HCT116 (cell line): ENCODE results near the gene TENM3. TPM values are rescaled to one million over a fixed set of nuclear protein-coding genes. Genes with fewer than 3 reads are reported as not detected.

ENCODE experiments used
- ATAC-seq: fragments of 200-7000 bp; cut with Tn5 transposase; 2 replicates; pipeline ENCODE4 v1.9.1; 2020; ENCODE audit warnings: mild to moderate bottlenecking, moderate library complexity
- BruUV-seq: library from RNA; stranded (reverse); fragments of 400-500 nt; replicated peaks from 2 replicates; lab custom pipeline; 2021; lab: Mats Ljungman, UMichigan
- CTCF ChIA-PET: fragments of 300-600 bp; sonication (Branson Sonifier 250); formaldehyde crosslinking; loops from one replicate; lab custom pipeline; 2021; ENCODE audit warnings: antibody characterized with exemption; lab: Charles Lee
- POLR2A ChIA-PET: fragments of 300-600, 350-600 bp; sonication (Branson Sonifier 250); formaldehyde crosslinking; loops from one replicate; lab custom pipeline; 2021; ENCODE audit warnings: antibody characterized with exemption; lab: Charles Lee
- RAD21 ChIA-PET, 2 experiments: fragments of 300-600 bp; sonication (Branson Sonifier 250); formaldehyde crosslinking; loops; one replicate each; lab custom pipeline; 2023; ENCODE audit warnings: low total read pairs in 2 of 2; ENCODE audit not compliant: uncharacterized antibody in 2 of 2, unreplicated experiment in 2 of 2, low non-redundant PET in 1 of 2; lab: Charles Lee
- DNase-seq: peaks from one replicate; pipeline ENCODE4 v3.0.0-alpha.2; 2010; ENCODE audit warnings: low read depth, low spot score
- H2AFZ ChIP-seq: fragments of 200-600 bp; shearing (Covaris generic), sonication (generic); 2 replicates; pipeline ENCODE4 v1.6.1; 2017; ENCODE audit warnings: low read depth, mixed run types, mixed read lengths, antibody characterized with exemption, low read length; ENCODE audit not compliant: poor library complexity, severe bottlenecking
- H3K27ac ChIP-seq: 2 replicates; pipeline ENCODE4 v1.5.1; 2012; ENCODE audit warnings: low read depth, low read length
- H3K27me3 ChIP-seq: fragments of 200-600 bp; sonication (generic); 2 replicates; pipeline ENCODE4 v1.6.1; 2016; ENCODE audit warnings: mixed run types, low read length, mixed read lengths; ENCODE audit not compliant: insufficient read depth
- H3K36me3 ChIP-seq, 2 experiments: fragments of 200-500 bp in 1 of 2; fragments of 200-600 bp in 1 of 2; sonication (Bioruptor generic) in 1 of 2; sonication (generic) in 1 of 2; 2 replicates each; pipeline versions ENCODE4 v1.5.1 to v1.6.1; 2014 to 2016; ENCODE audit warnings: low read length in 2 of 2, inconsistent platforms in 1 of 2, mixed read lengths in 1 of 2, mixed run types in 1 of 2; ENCODE audit not compliant: insufficient read depth in 2 of 2, control insufficient read depth in 1 of 2
- H3K4me1 ChIP-seq, 2 experiments: fragments of 200-600 bp in 1 of 2; sonication (generic) in 1 of 2; 2 replicates each; pipeline versions ENCODE4 v1.5.1 to v1.6.1; 2012 to 2017; ENCODE audit warnings: low read length in 2 of 2, inconsistent platforms in 1 of 2, mild to moderate bottlenecking in 1 of 2, mixed read lengths in 1 of 2, mixed run types in 1 of 2, moderate library complexity in 1 of 2; ENCODE audit not compliant: insufficient read depth in 2 of 2, control insufficient read depth in 1 of 2
- H3K4me2 ChIP-seq: fragments of 200-600 bp; sonication (generic); 2 replicates; pipeline ENCODE4 v1.6.1; 2017; ENCODE audit warnings: mixed run types, low read length, mixed read lengths
- H3K4me3 ChIP-seq, 2 experiments: fragments of 200-600 bp in 1 of 2; sonication (generic) in 1 of 2; replicated peaks in 1 of 2; 2 replicates each; pipeline ENCODE4 v1.5.1; 2011 to 2016; ENCODE audit warnings: low read length in 2 of 2, control low read depth in 1 of 2, low read depth in 1 of 2, mild to moderate bottlenecking in 1 of 2, mixed read lengths in 1 of 2, mixed run types in 1 of 2
- H3K79me2 ChIP-seq: fragments of 200-600 bp; sonication (generic); 2 replicates; pipeline ENCODE4 v1.6.1; 2017; ENCODE audit warnings: mild to moderate bottlenecking, mixed run types, low read length, moderate library complexity, mixed read lengths; ENCODE audit not compliant: insufficient read depth
- H3K9ac ChIP-seq: fragments of 200-600 bp; sonication (generic); 2 replicates; pipeline ENCODE4 v1.6.1; 2016; ENCODE audit warnings: low read length, mixed read lengths
- H3K9me2 ChIP-seq: fragments of 200-600 bp; sonication (generic), shearing (Covaris generic); 2 replicates; pipeline ENCODE4 v1.6.1; 2017; ENCODE audit warnings: mixed run types, mild to moderate bottlenecking, moderate library complexity; ENCODE audit not compliant: insufficient read depth
- H3K9me3 ChIP-seq, 2 experiments: fragments of 200-500 bp in 1 of 2; fragments of 200-600 bp in 1 of 2; sonication (Bioruptor generic) in 1 of 2; sonication (generic) in 1 of 2; 2 replicates each; pipeline ENCODE4 v1.6.1; 2014 to 2017; ENCODE audit warnings: low read length in 2 of 2, mixed read lengths in 2 of 2, inconsistent platforms in 1 of 2, low read depth in 1 of 2, mild to moderate bottlenecking in 1 of 2, mixed run types in 1 of 2, moderate library complexity in 1 of 2; ENCODE audit not compliant: control insufficient read depth in 1 of 2, insufficient read depth in 1 of 2
- H4K20me1 ChIP-seq: fragments of 200-600 bp; sonication (generic), shearing (Covaris generic); 2 replicates; pipeline ENCODE4 v1.6.1; 2017; ENCODE audit warnings: mixed run types, mild to moderate bottlenecking, moderate library complexity; ENCODE audit not compliant: insufficient read depth
- EGR1 ChIP-seq: IDR thresholded peaks from 2 replicates; pipeline ENCODE4 v1.6.1; 2012; ENCODE audit warnings: low read depth
- MAX ChIP-seq: IDR thresholded peaks from 2 replicates; pipeline ENCODE4 v1.6.1; 2012
- SRF ChIP-seq: IDR thresholded peaks from 2 replicates; pipeline ENCODE4 v1.6.1; 2012; ENCODE audit warnings: low read depth
- ZBTB33 ChIP-seq: IDR thresholded peaks from 2 replicates; pipeline ENCODE4 v1.6.1; 2011; ENCODE audit warnings: mild to moderate bottlenecking, low read length, moderate library complexity; ENCODE audit not compliant: insufficient replicate concordance; ENCODE audit errors: extremely low read depth
- intact Hi-C: fragments of 100-400 bp; cut with micrococcal nuclease; formaldehyde crosslinking; loops from 2 replicates; pipeline ENCODE4 v1.10.0; 2022
- total RNA-seq: library from RNA; stranded (reverse); gene quantifications from one replicate; pipeline ENCODE4 v1.2.1, GENCODE V29; 2021; ENCODE audit not compliant: unreplicated experiment

The TENM3 gene
- total RNA-seq, 1 experiment from 2014 or later, result 0.54 TPM

- H3K9me3 ChIP-seq, result no peaks in the 10 kb centered on the region
- no peaks in the 10 kb centered on the region for H4K20me1 ChIP-seq
- RAD21 ChIA-PET, result no interaction called here
- H3K79me2 ChIP-seq, result no peaks in the 10 kb centered on the region
- H3K4me1 ChIP-seq, result peaks cover 0 to 3% of the 10 kb centered on the region in 2 experiments; a peak in 1 of 4 replicates
- no peak overlapping the region for H3K27ac ChIP-seq
- DNase-seq (no peak), ATAC-seq (no peak)
- CTCF ChIA-PET, result no interaction called here
- H3K4me3 ChIP-seq, result no peak overlapping the region
- no peak overlapping the region for H2AFZ ChIP-seq
- intact Hi-C loops, result no loop called here
- H3K27me3 ChIP-seq, result no peaks in the 10 kb centered on the region
- POLR2A ChIA-PET, result no interaction called here
- no peak for TF ChIP-seq ZBTB33
- no peak for TF ChIP-seq SRF
- TF ChIP-seq EGR1, result no peak
- TF ChIP-seq MAX, result no peak
- H3K9ac ChIP-seq, result no peak overlapping the region
- no peaks in the 10 kb centered on the region for H3K9me2 ChIP-seq
- no peaks in the 10 kb centered on the region for H3K36me3 ChIP-seq
- H3K4me2 ChIP-seq, result no peak overlapping the region
- no TSS peak for BruUV-seq
Measured at GRCh38 chr4:182233310-182234090, 9.7 kb upstream of the TENM3 start.
